SK-N-SH (cell line): ENCODE data around the gene GAS6.

Experiments
- CHD2 ChIP-seq: fragments of 150-350 bp; IDR thresholded peaks from 2 replicates; pipeline ENCODE4 v1.6.1; 2018; ENCODE audit warnings: low read length; ENCODE audit not compliant: partially characterized antibody
- RAD21 ChIP-seq: IDR thresholded peaks from 2 replicates; pipeline ENCODE4 v1.6.1; 2012; ENCODE audit warnings: mild to moderate bottlenecking, low read length
- SIN3A ChIP-seq: IDR thresholded peaks from 2 replicates; pipeline ENCODE4 v1.6.1; 2012; ENCODE audit warnings: low read depth, mild to moderate bottlenecking, low read length, moderate library complexity, borderline replicate concordance
- TAF1 ChIP-seq: IDR thresholded peaks from 2 replicates; pipeline ENCODE4 v1.6.1; 2012; ENCODE audit warnings: low read depth, mild to moderate bottlenecking, low read length, moderate library complexity, borderline replicate concordance
- TCF12 ChIP-seq: IDR thresholded peaks from 2 replicates; pipeline ENCODE4 v1.4.0; 2012
- TF ChIP-seq, protein P1 (sequence below): fragments of 200-600 bp; sonication (generic); IDR thresholded peaks from 2 replicates; pipeline ENCODE4 v1.6.1; 2017; ENCODE audit warnings: antibody characterized with exemption, mild to moderate bottlenecking, moderate library complexity

DNA sequence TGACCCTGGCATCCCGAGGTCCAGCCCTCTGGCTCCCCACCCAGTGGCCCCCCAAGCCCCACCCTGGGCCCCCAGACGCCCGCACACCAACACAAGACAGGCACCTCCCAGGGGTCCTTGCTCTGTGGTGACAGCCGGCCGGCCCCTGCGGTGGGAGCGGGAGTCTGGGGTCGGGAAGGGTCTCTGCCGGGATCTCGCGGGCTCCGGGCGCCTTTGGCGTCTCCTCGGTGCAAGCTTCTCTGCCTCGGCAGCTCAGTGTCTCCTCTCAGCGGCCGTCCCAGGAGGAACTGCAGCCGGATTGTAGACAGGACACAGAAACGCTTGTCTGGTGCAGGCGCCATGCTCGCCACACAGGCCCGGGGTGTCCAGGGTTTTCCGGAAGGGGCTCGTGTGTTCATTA, 61.1 kb downstream of the GAS6 start:
- no peak for TF ChIP-seq SIN3A
- TF ChIP-seq TAF1 = no peak
- TF ChIP-seq, protein P1, sequence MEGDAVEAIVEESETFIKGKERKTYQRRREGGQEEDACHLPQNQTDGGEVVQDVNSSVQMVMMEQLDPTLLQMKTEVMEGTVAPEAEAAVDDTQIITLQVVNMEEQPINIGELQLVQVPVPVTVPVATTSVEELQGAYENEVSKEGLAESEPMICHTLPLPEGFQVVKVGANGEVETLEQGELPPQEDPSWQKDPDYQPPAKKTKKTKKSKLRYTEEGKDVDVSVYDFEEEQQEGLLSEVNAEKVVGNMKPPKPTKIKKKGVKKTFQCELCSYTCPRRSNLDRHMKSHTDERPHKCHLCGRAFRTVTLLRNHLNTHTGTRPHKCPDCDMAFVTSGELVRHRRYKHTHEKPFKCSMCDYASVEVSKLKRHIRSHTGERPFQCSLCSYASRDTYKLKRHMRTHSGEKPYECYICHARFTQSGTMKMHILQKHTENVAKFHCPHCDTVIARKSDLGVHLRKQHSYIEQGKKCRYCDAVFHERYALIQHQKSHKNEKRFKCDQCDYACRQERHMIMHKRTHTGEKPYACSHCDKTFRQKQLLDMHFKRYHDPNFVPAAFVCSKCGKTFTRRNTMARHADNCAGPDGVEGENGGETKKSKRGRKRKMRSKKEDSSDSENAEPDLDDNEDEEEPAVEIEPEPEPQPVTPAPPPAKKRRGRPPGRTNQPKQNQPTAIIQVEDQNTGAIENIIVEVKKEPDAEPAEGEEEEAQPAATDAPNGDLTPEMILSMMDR = no peak
- no peak for TF ChIP-seq CHD2
- TF ChIP-seq RAD21 = no peak
- no peak for TF ChIP-seq TCF12
